SK-N-SH treated with all-trans-retinoic acid at 6 μM for 48 hours (cell line): ENCODE results near the gene RAET1E.

Experiments
- ARNTL ChIP-seq: fragments of 450-650 bp; formaldehyde crosslinking; IDR thresholded peaks from 2 replicates; pipeline ENCODE4 v1.5.0; 2020; ENCODE audit warnings: low read depth, mild to moderate bottlenecking, moderate library complexity, borderline replicate concordance
- BACH2 ChIP-seq: fragments of 250-450 bp; sonication (Bioruptor Pico); IDR thresholded peaks from 2 replicates; pipeline ENCODE4 v1.9.0; 2021; ENCODE audit warnings: mild to moderate bottlenecking, borderline replicate concordance
- GLIS3 ChIP-seq: fragments of 250-450 bp; sonication (Bioruptor Pico); IDR thresholded peaks from 2 replicates; pipeline ENCODE4 v1.5.0; 2020; ENCODE audit warnings: mild to moderate bottlenecking, moderate library complexity
- RARB ChIP-seq: fragments of 250-450 bp; sonication (Bioruptor Pico); IDR thresholded peaks from 2 replicates; pipeline ENCODE4 v1.8.0; 2021; ENCODE audit warnings: mild to moderate bottlenecking, moderate library complexity
- ZFP3 ChIP-seq: fragments of 250-450 bp; sonication (Bioruptor Pico); IDR thresholded peaks from 2 replicates; pipeline ENCODE4 v1.5.0; 2020; ENCODE audit warnings: mild to moderate bottlenecking, moderate library complexity
- TF ChIP-seq, protein P1 (sequence below): fragments of 250-450 bp; sonication (Bioruptor Pico); IDR thresholded peaks from 2 replicates; pipeline ENCODE4 v1.8.0; 2021; ENCODE audit warnings: low read depth, mild to moderate bottlenecking, moderate library complexity, borderline replicate concordance
- TF ChIP-seq, protein P2 (sequence below): fragments of 250-450 bp; sonication (Bioruptor Pico); IDR thresholded peaks from 2 replicates; pipeline ENCODE4 v1.8.0; 2020; ENCODE audit warnings: mild to moderate bottlenecking, moderate library complexity, borderline replicate concordance

DNA sequence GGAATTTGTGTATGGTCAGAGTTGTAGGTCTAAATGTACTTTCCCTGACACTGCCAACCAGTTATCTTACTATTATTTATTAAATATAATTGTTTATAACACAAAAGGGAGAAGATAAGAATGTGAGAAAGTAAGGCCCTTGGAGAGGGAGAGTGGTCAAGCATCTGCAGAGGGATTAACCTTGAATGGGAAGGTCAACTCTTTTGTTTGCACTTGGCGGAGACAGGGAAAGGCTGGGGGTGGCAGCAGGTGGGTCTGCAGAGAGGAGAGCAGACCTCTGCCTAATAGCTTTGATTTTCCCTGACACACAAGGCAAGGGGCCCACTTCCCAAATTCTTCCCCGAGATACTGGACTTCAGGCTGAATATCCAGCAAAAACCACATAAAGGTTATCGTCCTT is 38.0 kb downstream of the RAET1E start:
- no peak for TF ChIP-seq ARNTL (CRISPR knock-in tag)
- TF ChIP-seq, protein P1, sequence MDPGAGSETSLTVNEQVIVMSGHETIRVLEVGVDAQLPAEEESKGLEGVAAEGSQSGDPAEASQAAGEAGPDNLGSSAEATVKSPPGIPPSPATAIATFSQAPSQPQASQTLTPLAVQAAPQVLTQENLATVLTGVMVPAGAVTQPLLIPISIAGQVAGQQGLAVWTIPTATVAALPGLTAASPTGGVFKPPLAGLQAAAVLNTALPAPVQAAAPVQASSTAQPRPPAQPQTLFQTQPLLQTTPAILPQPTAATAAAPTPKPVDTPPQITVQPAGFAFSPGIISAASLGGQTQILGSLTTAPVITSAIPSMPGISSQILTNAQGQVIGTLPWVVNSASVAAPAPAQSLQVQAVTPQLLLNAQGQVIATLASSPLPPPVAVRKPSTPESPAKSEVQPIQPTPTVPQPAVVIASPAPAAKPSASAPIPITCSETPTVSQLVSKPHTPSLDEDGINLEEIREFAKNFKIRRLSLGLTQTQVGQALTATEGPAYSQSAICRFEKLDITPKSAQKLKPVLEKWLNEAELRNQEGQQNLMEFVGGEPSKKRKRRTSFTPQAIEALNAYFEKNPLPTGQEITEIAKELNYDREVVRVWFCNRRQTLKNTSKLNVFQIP (CRISPR knock-in tag) = no peak
- TF ChIP-seq, protein P2, sequence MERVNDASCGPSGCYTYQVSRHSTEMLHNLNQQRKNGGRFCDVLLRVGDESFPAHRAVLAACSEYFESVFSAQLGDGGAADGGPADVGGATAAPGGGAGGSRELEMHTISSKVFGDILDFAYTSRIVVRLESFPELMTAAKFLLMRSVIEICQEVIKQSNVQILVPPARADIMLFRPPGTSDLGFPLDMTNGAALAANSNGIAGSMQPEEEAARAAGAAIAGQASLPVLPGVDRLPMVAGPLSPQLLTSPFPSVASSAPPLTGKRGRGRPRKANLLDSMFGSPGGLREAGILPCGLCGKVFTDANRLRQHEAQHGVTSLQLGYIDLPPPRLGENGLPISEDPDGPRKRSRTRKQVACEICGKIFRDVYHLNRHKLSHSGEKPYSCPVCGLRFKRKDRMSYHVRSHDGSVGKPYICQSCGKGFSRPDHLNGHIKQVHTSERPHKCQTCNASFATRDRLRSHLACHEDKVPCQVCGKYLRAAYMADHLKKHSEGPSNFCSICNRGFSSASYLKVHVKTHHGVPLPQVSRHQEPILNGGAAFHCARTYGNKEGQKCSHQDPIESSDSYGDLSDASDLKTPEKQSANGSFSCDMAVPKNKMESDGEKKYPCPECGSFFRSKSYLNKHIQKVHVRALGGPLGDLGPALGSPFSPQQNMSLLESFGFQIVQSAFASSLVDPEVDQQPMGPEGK (CRISPR knock-in tag) = no peak
- TF ChIP-seq ZFP3 = no peak
- no peak for TF ChIP-seq RARB (CRISPR knock-in tag)
- TF ChIP-seq BACH2 (CRISPR knock-in tag) = no peak
- TF ChIP-seq GLIS3 (CRISPR knock-in tag) = no peak
